SK-N-SH (cell line): Measurements from ENCODE around the gene KRTAP5-4.

ENCODE experiments used
- EP300 ChIP-seq, 2 experiments: IDR thresholded peaks; 2 replicates each; pipeline versions ENCODE4 v1.4.0 to v1.6.1; 2012; ENCODE audit warnings: borderline replicate concordance in 1 of 2, low read depth in 1 of 2, low read length in 1 of 2
- EZH2phosphoT487 ChIP-seq: fragments of 200-600 bp; sonication (generic); IDR thresholded peaks from 2 replicates; pipeline ENCODE4 v1.6.1; 2017; ENCODE audit warnings: low read depth, mixed run types, mild to moderate bottlenecking, antibody characterized with exemption, moderate library complexity, borderline replicate concordance
- FOXM1 ChIP-seq: IDR thresholded peaks from 2 replicates; pipeline ENCODE4 v1.4.0; 2012; ENCODE audit warnings: low read depth, mild to moderate bottlenecking
- NFIC ChIP-seq: IDR thresholded peaks from 2 replicates; pipeline ENCODE4 v1.4.0; 2012; ENCODE audit warnings: borderline replicate concordance
- POLR2AphosphoS5 ChIP-seq: IDR thresholded peaks from 2 replicates; pipeline ENCODE4 v1.6.1; 2012; ENCODE audit warnings: low read depth, low read length
- RXRA ChIP-seq: IDR thresholded peaks from 2 replicates; pipeline ENCODE4 v1.4.0; 2012; ENCODE audit warnings: low read depth, mild to moderate bottlenecking, borderline replicate concordance
- SIN3A ChIP-seq: IDR thresholded peaks from 2 replicates; pipeline ENCODE4 v1.6.1; 2012; ENCODE audit warnings: low read depth, mild to moderate bottlenecking, low read length, moderate library complexity, borderline replicate concordance
- TCF12 ChIP-seq: IDR thresholded peaks from 2 replicates; pipeline ENCODE4 v1.4.0; 2012
- YY1 ChIP-seq: IDR thresholded peaks from 2 replicates; pipeline ENCODE4 v1.4.0; 2012; ENCODE audit warnings: low read depth, mild to moderate bottlenecking
- TF ChIP-seq, protein P1 (sequence below): fragments of 200-600 bp; sonication (generic); IDR thresholded peaks from 2 replicates; pipeline ENCODE4 v1.6.1; 2017; ENCODE audit warnings: antibody characterized with exemption, mild to moderate bottlenecking, moderate library complexity
- TF ChIP-seq, protein P2 (sequence below): IDR thresholded peaks from 2 replicates; pipeline ENCODE4 v1.4.0; 2012; ENCODE audit warnings: low read depth
- TF ChIP-seq, protein P3 (sequence below): IDR thresholded peaks from 2 replicates; pipeline ENCODE4 v1.4.0; 2012; ENCODE audit warnings: low read depth, borderline replicate concordance

DNA sequence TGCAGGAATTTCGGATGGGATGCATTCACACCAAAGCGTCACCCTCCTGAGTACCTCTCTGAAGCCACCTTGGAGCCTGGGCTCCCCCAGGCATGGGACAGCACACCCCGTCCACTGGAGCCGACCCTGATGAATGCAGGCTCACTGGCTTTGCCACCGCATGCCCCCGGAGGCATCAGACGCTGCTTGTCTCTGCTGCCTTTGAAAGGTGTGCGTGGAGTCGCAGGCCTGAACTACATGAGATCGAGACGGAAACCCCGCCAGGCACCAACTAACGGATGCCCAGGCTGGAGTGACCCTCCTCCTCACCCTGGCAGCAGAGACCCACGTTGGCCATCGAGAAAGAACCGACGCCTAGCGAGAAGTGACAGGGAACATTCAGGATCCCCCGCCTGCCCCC lies 30.1 kb upstream of the KRTAP5-4 start:
- TF ChIP-seq EZH2phosphoT487, result no peak
- no peak for TF ChIP-seq POLR2AphosphoS5
- TF ChIP-seq, protein P1, sequence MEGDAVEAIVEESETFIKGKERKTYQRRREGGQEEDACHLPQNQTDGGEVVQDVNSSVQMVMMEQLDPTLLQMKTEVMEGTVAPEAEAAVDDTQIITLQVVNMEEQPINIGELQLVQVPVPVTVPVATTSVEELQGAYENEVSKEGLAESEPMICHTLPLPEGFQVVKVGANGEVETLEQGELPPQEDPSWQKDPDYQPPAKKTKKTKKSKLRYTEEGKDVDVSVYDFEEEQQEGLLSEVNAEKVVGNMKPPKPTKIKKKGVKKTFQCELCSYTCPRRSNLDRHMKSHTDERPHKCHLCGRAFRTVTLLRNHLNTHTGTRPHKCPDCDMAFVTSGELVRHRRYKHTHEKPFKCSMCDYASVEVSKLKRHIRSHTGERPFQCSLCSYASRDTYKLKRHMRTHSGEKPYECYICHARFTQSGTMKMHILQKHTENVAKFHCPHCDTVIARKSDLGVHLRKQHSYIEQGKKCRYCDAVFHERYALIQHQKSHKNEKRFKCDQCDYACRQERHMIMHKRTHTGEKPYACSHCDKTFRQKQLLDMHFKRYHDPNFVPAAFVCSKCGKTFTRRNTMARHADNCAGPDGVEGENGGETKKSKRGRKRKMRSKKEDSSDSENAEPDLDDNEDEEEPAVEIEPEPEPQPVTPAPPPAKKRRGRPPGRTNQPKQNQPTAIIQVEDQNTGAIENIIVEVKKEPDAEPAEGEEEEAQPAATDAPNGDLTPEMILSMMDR, result no peak
- TF ChIP-seq EP300 (IDR thresholded peaks at IDR 0.05; ENCODE audit: borderline replicate concordance in 1 of 2, low read depth in 1 of 2, low read length in 1 of 2), result no peak
- TF ChIP-seq, protein P2, sequence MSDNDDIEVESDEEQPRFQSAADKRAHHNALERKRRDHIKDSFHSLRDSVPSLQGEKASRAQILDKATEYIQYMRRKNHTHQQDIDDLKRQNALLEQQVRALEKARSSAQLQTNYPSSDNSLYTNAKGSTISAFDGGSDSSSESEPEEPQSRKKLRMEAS, result no peak
- no peak for TF ChIP-seq SIN3A
- TF ChIP-seq RXRA, result no peak
- no peak for TF ChIP-seq NFIC
- TF ChIP-seq, protein P3, sequence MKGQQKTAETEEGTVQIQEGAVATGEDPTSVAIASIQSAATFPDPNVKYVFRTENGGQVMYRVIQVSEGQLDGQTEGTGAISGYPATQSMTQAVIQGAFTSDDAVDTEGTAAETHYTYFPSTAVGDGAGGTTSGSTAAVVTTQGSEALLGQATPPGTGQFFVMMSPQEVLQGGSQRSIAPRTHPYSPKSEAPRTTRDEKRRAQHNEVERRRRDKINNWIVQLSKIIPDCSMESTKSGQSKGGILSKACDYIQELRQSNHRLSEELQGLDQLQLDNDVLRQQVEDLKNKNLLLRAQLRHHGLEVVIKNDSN, result no peak
- no peak for TF ChIP-seq YY1
- no peak for TF ChIP-seq TCF12
- no peak for TF ChIP-seq FOXM1
